WERI-Rb-1 (cell line): ENCODE data around the gene VWF.

Source experiments
- DNase-seq: peaks from one replicate; pipeline ENCODE4 v3.0.0-alpha.2; 2020
- H3K27ac ChIP-seq: fragments of 250-450 bp; sonication (Bioruptor Pico); 2 replicates; pipeline ENCODE4 v1.5.1; 2020; ENCODE audit warnings: mild to moderate bottlenecking, moderate library complexity
- H3K27me3 ChIP-seq: fragments of 250-450 bp; sonication (Bioruptor Pico); 2 replicates; pipeline ENCODE4 v1.5.1; 2021; ENCODE audit warnings: mild to moderate bottlenecking, low read depth, moderate library complexity; ENCODE audit not compliant: insufficient read depth, severe bottlenecking
- H3K36me3 ChIP-seq: fragments of 250-450 bp; sonication (Bioruptor Pico); 2 replicates; pipeline ENCODE4 v1.5.1; 2020; ENCODE audit warnings: mild to moderate bottlenecking, moderate library complexity
- H3K4me3 ChIP-seq: 2 replicates; pipeline ENCODE4 v1.5.1; 2011; ENCODE audit warnings: low read depth, mild to moderate bottlenecking, control low read depth, low read length
- H3K9me3 ChIP-seq: fragments of 250-450 bp; sonication (Bioruptor Pico); 2 replicates; pipeline ENCODE4 v1.5.1; 2021; ENCODE audit warnings: mild to moderate bottlenecking, moderate library complexity; ENCODE audit not compliant: severe bottlenecking
- CTCF ChIP-seq: IDR thresholded peaks from 2 replicates; pipeline ENCODE4 v1.5.1; 2011; ENCODE audit warnings: low read depth, mild to moderate bottlenecking, control low read depth, inconsistent platforms, low read length

Gene VWF

GRCh38 chr12:5960783-5961182, 163.7 kb downstream of the VWF start:
- no peak overlapping the region for H3K27ac ChIP-seq
- no peak for TF ChIP-seq CTCF
- H3K27me3 ChIP-seq = no peaks in the 10 kb centered on the region
- no peak overlapping the region for H3K4me3 ChIP-seq
- peak; percentile 54 for DNase-seq
- H3K9me3 ChIP-seq = no peaks in the 10 kb centered on the region
- no peaks in the 10 kb centered on the region for H3K36me3 ChIP-seq

GRCh38 chr12:5956987-5957386, 167.5 kb downstream of the VWF start:
- no peak for TF ChIP-seq CTCF
- DNase-seq = no peak
- no peak overlapping the region for H3K27ac ChIP-seq
- no peak overlapping the region for H3K4me3 ChIP-seq
- H3K36me3 ChIP-seq = no peaks in the 10 kb centered on the region
- no peaks in the 10 kb centered on the region for H3K9me3 ChIP-seq
- H3K27me3 ChIP-seq = no peaks in the 10 kb centered on the region

- no peaks in the 10 kb centered on the region for H3K27me3 ChIP-seq
- H3K36me3 ChIP-seq = no peaks in the 10 kb centered on the region
- no peak overlapping the region for H3K4me3 ChIP-seq
- no peaks in the 10 kb centered on the region for H3K9me3 ChIP-seq
- no peak for TF ChIP-seq CTCF
- no peak for DNase-seq
- no peak overlapping the region for H3K27ac ChIP-seq
Observed at GRCh38 chr12:5954661-5955060, 169.8 kb downstream of the VWF start.

- H3K27ac ChIP-seq = no peak overlapping the region
- H3K27me3 ChIP-seq = no peaks in the 10 kb centered on the region
- no peak for TF ChIP-seq CTCF
- H3K4me3 ChIP-seq = no peak overlapping the region
- no peak for DNase-seq
- no peaks in the 10 kb centered on the region for H3K9me3 ChIP-seq
- no peaks in the 10 kb centered on the region for H3K36me3 ChIP-seq
Observed at GRCh38 chr12:5953835-5954586, 170.5 kb downstream of the VWF start.

- Histone ChIP-seq H3K27ac (no peak overlapping the region), H3K27me3 (no peaks in the 10 kb centered on the region), H3K9me3 (no peaks in the 10 kb centered on the region), H3K4me3 (no peak overlapping the region), H3K36me3 (no peaks in the 10 kb centered on the region)
- no peak for TF ChIP-seq CTCF
- DNase-seq = no peak
Observed at GRCh38 chr12:5952031-5952430, 172.4 kb downstream of the VWF start.

- Histone ChIP-seq H3K27me3 (no peaks in the 10 kb centered on the region), H3K9me3 (peaks cover 2% of the 10 kb centered on the region), H3K4me3 (no peak overlapping the region), H3K27ac (no peak overlapping the region), H3K36me3 (no peaks in the 10 kb centered on the region; the same call in 1 of the 2 replicates)
- no peak for DNase-seq
- no peak for TF ChIP-seq CTCF
Observed at GRCh38 chr12:5948696-5949095, 175.8 kb downstream of the VWF start.
